Tibial nerve (tissue), 4 donors: ENCODE data around the gene RETREG3. TPM values are rescaled to one million over a fixed set of nuclear protein-coding genes. Genes with fewer than 3 reads are reported as not detected.
"Not testable (repeated sequence)": the region's sequence is repeated elsewhere in the genome, so short reads cannot be mapped to it uniquely, and the experiment has no call there.

ENCODE experiments used
- DNase-seq, 2 donors: peaks; one replicate each; pipeline ENCODE4 v3.0.0-alpha.2; 2019; ENCODE audit warnings: low spot score in 2 of 2
- H3K27ac ChIP-seq, 4 donors: fragments of 200-600 bp; sonication (generic) in 3 of 4; one replicate each; pipeline ENCODE4 v1.5.1; 2017 to 2019; ENCODE audit warnings: mild to moderate bottlenecking in 1 of 4
- H3K27me3 ChIP-seq, 2 donors: fragments of 200-600 bp; sonication (generic) in 1 of 2; one replicate each; pipeline versions ENCODE4 v1.5.1 to v1.6.0; 2017 to 2019
- H3K36me3 ChIP-seq, 3 donors: fragments of 200-600 bp; sonication (generic); one replicate each; pipeline ENCODE4 v1.5.1; 2018 to 2019
- H3K4me1 ChIP-seq, 4 donors: fragments of 200-600 bp; sonication (generic) in 3 of 4; one replicate each; pipeline ENCODE4 v1.5.1; 2017 to 2019
- H3K4me3 ChIP-seq, 4 donors: fragments of 200-600 bp; sonication (generic) in 3 of 4; one replicate each; pipeline ENCODE4 v1.5.1; 2017 to 2019; ENCODE audit warnings: mild to moderate bottlenecking in 1 of 4, moderate library complexity in 1 of 4
- H3K9me3 ChIP-seq, 4 donors: fragments of 200-600 bp; sonication (generic) in 3 of 4; one replicate each; pipeline ENCODE4 v1.5.1; 2017 to 2019
- EP300 ChIP-seq, 2 donors: sonication (generic); formaldehyde crosslinking; IDR thresholded peaks; one replicate each; pipeline ENCODE4 v1.6.1; 2017; ENCODE audit warnings: antibody characterized with exemption in 2 of 2, mild to moderate bottlenecking in 1 of 2
- POLR2A ChIP-seq, 2 donors: fragments of 450-650 bp; IDR thresholded peaks; one replicate each; pipeline ENCODE4 v1.6.1; 2017; ENCODE audit warnings: antibody characterized with exemption in 2 of 2, mild to moderate bottlenecking in 2 of 2, moderate library complexity in 2 of 2
- WGBS, 2 donors: methylation state at CpG; one replicate each; pipeline ENCODE4 v1.1.5; 2018; 5-methylcytosine and 5-hydroxymethylcytosine counted together
- total RNA-seq, 4 donors: library from RNA; depleted of rRNA; stranded (reverse); fragments of >200 nt; gene quantifications; one replicate each; pipeline ENCODE4 v1.1.0, GENCODE V29; 2016
- TF ChIP-seq, protein P1 (sequence below), 5 experiments: fragments of 200-600 bp in 3 of 5; fragments of 450-650 bp in 2 of 5; sonication (generic) in 3 of 5; IDR thresholded peaks; one replicate each; pipeline ENCODE4 v1.5.1; 2016 to 2019; ENCODE audit warnings: antibody characterized with exemption in 5 of 5, mild to moderate bottlenecking in 3 of 5, moderate library complexity in 2 of 5

The RETREG3 gene
- total RNA-seq, 4 donors from 2014 or later: 43.1 to 61.8 (median 57.7) TPM

DNA sequence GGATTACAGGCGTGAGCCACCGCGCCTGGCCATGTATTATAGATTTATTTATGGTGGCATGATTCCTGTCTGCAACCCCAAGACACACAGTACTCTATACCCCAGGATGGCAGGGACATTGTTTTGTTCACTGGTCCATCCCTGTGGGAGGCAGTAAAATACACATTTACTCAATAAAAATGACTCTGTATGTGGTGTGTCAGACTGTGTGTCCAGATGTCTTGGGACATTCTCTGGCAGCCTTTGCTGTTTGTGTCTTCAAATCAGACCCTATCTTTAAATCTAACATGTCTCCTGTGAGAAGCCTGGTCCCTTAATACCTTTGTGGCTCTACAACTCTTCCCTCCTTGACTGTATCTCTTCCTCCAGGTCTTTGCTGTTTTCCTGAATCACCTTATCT is 48.9 kb downstream of the RETREG3 start:
- DNase-seq: no peak
- 59 to 82% methylated on average over 3 of the region's 3 CpGs for WGBS, 2 donors
- Histone ChIP-seq H3K27ac (peak overlapping the region in 1 of 4 donors; percentile 4), H3K4me1 (peaks cover 0 to 57% (median 23%) of the 10 kb centered on the region in 4 donors), H3K27me3 (no peaks in the 10 kb centered on the region), H3K4me3 (no peak overlapping the region), H3K36me3 (peaks cover 0 to 17% (median 5%) of the 10 kb centered on the region in 3 donors), H3K9me3 (no peaks in the 10 kb centered on the region)
- TF ChIP-seq EP300 (IDR thresholded peaks at IDR 0.05) (no peak), POLR2A (IDR thresholded peaks at IDR 0.05) (no peak)
- TF ChIP-seq, protein P1, sequence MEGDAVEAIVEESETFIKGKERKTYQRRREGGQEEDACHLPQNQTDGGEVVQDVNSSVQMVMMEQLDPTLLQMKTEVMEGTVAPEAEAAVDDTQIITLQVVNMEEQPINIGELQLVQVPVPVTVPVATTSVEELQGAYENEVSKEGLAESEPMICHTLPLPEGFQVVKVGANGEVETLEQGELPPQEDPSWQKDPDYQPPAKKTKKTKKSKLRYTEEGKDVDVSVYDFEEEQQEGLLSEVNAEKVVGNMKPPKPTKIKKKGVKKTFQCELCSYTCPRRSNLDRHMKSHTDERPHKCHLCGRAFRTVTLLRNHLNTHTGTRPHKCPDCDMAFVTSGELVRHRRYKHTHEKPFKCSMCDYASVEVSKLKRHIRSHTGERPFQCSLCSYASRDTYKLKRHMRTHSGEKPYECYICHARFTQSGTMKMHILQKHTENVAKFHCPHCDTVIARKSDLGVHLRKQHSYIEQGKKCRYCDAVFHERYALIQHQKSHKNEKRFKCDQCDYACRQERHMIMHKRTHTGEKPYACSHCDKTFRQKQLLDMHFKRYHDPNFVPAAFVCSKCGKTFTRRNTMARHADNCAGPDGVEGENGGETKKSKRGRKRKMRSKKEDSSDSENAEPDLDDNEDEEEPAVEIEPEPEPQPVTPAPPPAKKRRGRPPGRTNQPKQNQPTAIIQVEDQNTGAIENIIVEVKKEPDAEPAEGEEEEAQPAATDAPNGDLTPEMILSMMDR (IDR thresholded peaks at IDR 0.05): no peak

DNA sequence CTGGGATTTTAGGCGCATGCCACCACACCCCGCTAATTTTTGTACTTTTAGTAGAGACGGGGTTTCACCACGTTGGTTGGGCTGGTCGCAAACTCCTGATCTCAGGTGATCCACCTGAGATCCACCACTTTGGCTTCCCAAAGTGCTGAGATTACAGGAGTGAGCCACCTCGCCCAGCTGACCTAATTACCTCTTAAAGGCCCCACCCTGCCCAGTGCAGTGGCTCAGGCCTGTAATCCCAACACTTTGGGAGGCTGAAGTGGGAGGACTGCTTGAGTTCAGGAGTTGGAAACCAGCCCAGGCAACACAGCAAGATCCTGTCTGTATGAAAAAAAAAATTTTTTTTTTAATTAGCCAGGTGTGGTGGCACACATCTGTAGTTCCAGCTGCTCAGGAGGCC is 50.1 kb downstream of the RETREG3 start:
- TF ChIP-seq POLR2A (IDR thresholded peaks at IDR 0.05) (no peak), EP300 (IDR thresholded peaks at IDR 0.05) (no peak)
- TF ChIP-seq, protein P1 (IDR thresholded peaks at IDR 0.05): no peak
- peaks cover 0 to 5% (median 0%) of the 10 kb centered on the region in 3 donors for H3K36me3 ChIP-seq
- peaks cover 0 to 50% (median 23%) of the 10 kb centered on the region in 4 donors for H3K4me1 ChIP-seq
- DNase-seq: no peak
- no peaks in the 10 kb centered on the region for H3K27me3 ChIP-seq
- no peaks in the 10 kb centered on the region for H3K9me3 ChIP-seq
- WGBS, 2 donors: 83 to 92% methylated on average over 6 of the region's 6 CpGs
- H3K4me3 ChIP-seq: no peak overlapping the region
- no peak overlapping the region for H3K27ac ChIP-seq

DNA sequence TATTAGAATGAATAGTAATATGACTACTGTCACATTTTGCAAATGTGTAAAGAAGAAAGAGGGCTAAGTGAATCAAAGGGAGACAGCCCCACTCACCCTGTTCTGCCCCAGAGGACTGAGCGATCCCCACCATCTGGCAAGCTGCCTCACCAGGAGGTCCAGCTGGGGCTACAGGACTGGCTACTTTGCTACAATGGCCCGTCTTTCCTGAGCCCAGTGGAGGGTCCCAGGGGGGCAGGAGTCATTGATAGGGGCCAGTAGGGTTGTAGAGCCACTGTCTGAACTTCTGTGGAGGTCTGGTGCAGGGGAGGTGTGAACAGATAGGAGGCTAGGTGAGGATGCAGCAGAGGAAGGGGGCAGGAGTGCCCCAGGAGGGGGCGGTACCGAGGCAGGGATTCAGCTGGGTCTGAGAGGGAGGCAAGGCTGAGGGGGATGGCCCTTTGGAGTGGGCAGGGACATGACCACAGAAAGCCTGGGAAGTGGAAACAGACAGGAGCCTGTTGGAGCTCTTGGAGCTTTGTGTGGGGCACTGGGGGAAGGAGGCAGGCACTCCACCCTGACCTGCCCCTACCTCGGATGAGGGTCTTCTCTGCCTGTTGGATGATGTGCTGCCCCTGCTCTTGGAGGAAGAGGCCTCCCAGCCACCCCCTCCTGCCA is 53.1 kb downstream of the RETREG3 start:
- Histone ChIP-seq H3K27ac (peak overlapping the region in 1 of 4 donors; percentile 83), H3K4me1 (peaks cover 0 to 45% (median 11%) of the 10 kb centered on the region in 4 donors), H3K36me3 (peaks cover 0 to 14% (median 0%) of the 10 kb centered on the region in 3 donors)
- not testable (repeated sequence) for H3K4me3 ChIP-seq, H3K9me3 ChIP-seq, H3K27me3 ChIP-seq, DNase-seq
- WGBS, 2 donors: 50 to 56% methylated on average over 5 of the region's 5 CpGs

DNA sequence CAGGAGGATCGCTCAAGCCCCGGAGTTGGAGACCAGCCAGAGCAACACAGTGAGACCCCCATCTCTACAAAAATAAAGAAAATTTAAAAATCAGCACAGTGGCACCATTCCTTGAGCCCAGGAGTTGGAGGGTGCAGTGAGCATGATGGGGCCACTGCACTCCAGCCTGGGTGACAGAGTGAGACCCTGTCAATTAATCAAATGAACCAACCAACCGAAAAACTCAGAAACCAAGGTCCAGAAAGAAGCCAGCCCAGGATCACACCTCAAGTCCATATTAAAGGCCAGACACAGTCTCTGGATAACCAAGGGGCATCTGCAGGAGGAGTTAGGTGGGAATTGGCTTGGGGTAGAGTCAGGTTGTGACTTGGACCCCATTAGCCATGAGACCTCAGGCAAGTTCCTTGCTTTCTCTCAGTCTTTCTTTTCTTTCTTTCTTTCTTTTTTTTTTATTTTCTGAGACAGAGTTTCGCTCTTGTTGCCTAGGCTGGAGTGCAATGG is 54.0 kb downstream of the RETREG3 start:
- Histone ChIP-seq H3K4me1 (peaks cover 0 to 38% (median 11%) of the 10 kb centered on the region in 4 donors), H3K27me3 (no peaks in the 10 kb centered on the region), H3K36me3 (peaks cover 0 to 14% (median 0%) of the 10 kb centered on the region in 3 donors), H3K9me3 (no peaks in the 10 kb centered on the region), H3K27ac (peak overlapping the region; percentile 75 to 92 (median 82)), H3K4me3 (peak overlapping the region; percentile 67 to 88 (median 76))
- WGBS, 2 donors: 26 to 27% methylated on average over 4 of the region's 4 CpGs
- no peak for DNase-seq
- TF ChIP-seq, protein P1 (IDR thresholded peaks at IDR 0.05): no peak
- no peak for TF ChIP-seq POLR2A (IDR thresholded peaks at IDR 0.05)
- TF ChIP-seq EP300 (IDR thresholded peaks at IDR 0.05): no peak

DNA sequence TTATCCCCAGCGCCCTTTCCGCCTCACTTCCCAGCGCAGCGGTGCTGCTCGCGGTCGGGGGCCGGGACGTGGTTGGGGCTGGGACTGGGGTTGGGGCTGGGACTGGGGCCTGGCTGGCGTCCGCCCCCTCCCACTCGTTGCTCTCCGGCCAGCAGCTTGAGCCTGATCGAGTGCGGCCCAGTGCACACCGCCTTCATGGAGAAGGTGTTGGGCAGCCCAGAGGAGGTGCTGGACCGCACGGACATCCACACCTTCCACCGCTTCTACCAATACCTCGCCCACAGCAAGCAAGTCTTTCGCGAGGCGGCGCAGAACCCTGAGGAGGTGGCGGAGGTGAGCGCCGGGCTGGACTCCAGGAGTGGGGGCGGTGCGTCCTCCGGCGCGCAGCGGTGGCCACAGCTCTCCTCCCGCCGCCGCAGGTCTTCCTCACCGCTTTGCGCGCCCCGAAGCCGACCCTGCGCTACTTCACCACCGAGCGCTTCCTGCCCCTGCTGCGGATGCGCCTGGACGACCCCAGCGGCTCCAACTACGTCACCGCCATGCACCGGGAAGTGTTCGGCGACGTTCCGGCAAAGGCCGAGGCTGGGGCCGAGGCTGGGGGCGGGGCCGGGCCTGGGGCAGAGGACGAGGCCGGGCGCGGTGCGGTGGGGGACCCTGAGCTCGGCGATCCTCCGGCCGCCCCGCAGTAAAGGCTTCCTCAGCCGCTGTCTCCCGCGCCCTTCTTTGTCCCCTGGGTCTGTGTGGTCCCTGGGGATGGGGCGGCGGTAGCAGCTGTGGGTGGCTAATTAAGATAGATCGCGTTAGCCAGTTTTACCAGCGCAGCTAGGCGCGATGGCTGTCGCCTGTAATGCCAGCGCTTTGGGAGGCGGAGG is 54.7 kb downstream of the RETREG3 start:
- H3K4me3 ChIP-seq: peak overlapping the region; percentile 67 to 88 (median 76)
- H3K4me1 ChIP-seq: peaks cover 0 to 33% (median 11%) of the 10 kb centered on the region in 4 donors
- peak; percentile 74 to 77 for DNase-seq
- H3K36me3 ChIP-seq: peaks cover 0 to 14% (median 0%) of the 10 kb centered on the region in 3 donors
- no peaks in the 10 kb centered on the region for H3K27me3 ChIP-seq
- WGBS, 2 donors: 0 to 1% methylated on average over 38 to 67 of the region's 82 CpGs
- no peaks in the 10 kb centered on the region for H3K9me3 ChIP-seq
- peak overlapping the region; percentile 75 to 92 (median 82) for H3K27ac ChIP-seq
- TF ChIP-seq EP300 (IDR thresholded peaks at IDR 0.05) (peak; percentile 57 to 92), POLR2A (IDR thresholded peaks at IDR 0.05) (peak in 1 of 2 donors; percentile 70)
- TF ChIP-seq, protein P1 (IDR thresholded peaks at IDR 0.05): no peak
